Gastroesophageal sphincter (tissue), 4 donors: ENCODE data around the gene ZBTB16. TPM values are rescaled to one million over a fixed set of nuclear protein-coding genes. Genes with fewer than 3 reads are reported as not detected.
A peak's percentile ranks its signal among the peaks of the same experiment; 100 is the strongest.

Experiments used
- ATAC-seq: fragments of 150-250 bp; one replicate; pipeline ENCODE4 v1.9.1; 2016; ENCODE audit warnings: mild to moderate bottlenecking, moderate library complexity
- H3K27ac ChIP-seq, 4 donors: fragments of 200-600 bp; sonication (generic) in 3 of 4; 1 replicate in 3 of 4; 2 replicates in 1 of 4; pipeline ENCODE4 v1.5.1; 2016 to 2019
- H3K27me3 ChIP-seq: fragments of 200-600 bp; sonication (generic); one replicate; pipeline ENCODE4 v1.5.1; 2019
- H3K36me3 ChIP-seq, 2 donors: fragments of 200-600 bp; sonication (generic); one replicate each; pipeline ENCODE4 v1.5.1; 2019; ENCODE audit warnings: control low read depth in 1 of 2
- H3K4me1 ChIP-seq, 3 donors: fragments of 200-600 bp; sonication (generic); 1 replicate in 2 of 3; 2 replicates in 1 of 3; pipeline ENCODE4 v1.5.1; 2016 to 2019; ENCODE audit warnings: control low read depth in 2 of 3
- H3K4me3 ChIP-seq, 2 donors: fragments of 200-600 bp; sonication (generic); one replicate each; pipeline ENCODE4 v1.5.1; 2019; ENCODE audit warnings: mild to moderate bottlenecking in 1 of 2, moderate library complexity in 1 of 2
- H3K9me3 ChIP-seq, 3 donors: fragments of 200-600 bp; sonication (generic); one replicate each; pipeline ENCODE4 v1.5.1; 2017 to 2019; ENCODE audit warnings: control low read depth in 2 of 3
- CTCF ChIP-seq, 4 experiments: fragments of 200-600 bp in 2 of 4; fragments of 450-650 bp in 2 of 4; sonication (generic) in 1 of 4; IDR thresholded peaks; one replicate each; pipeline ENCODE4 v1.5.1; 2017 to 2019; ENCODE audit warnings: antibody characterized with exemption in 4 of 4, mild to moderate bottlenecking in 2 of 4, moderate library complexity in 2 of 4
- EP300 ChIP-seq: sonication (generic); formaldehyde crosslinking; IDR thresholded peaks from one replicate; pipeline ENCODE4 v1.6.1; 2017; ENCODE audit warnings: antibody characterized with exemption, mild to moderate bottlenecking
- POLR2A ChIP-seq, 2 donors: fragments of 450-650 bp; IDR thresholded peaks; one replicate each; pipeline ENCODE4 v1.6.1; 2017; ENCODE audit warnings: antibody characterized with exemption in 2 of 2, mild to moderate bottlenecking in 2 of 2, moderate library complexity in 1 of 2
- POLR2AphosphoS5 ChIP-seq: sonication (generic); formaldehyde crosslinking; IDR thresholded peaks from one replicate; pipeline ENCODE4 v1.6.1; 2017; ENCODE audit warnings: antibody characterized with exemption
- WGBS, 2 donors: methylation state at CpG; one replicate each; pipeline ENCODE4 v1.1.5; 2018; ENCODE audit warnings: low coverage in 1 of 2; 5-methylcytosine and 5-hydroxymethylcytosine counted together
- total RNA-seq, 4 donors: library from RNA; depleted of rRNA; stranded (reverse); fragments of >200 nt; gene quantifications; one replicate each; pipeline ENCODE4 v1.1.0, GENCODE V29; 2016

ZBTB16 gene
- total RNA-seq, 4 donors from 2014 or later: 153 to 284 (median 232) TPM

GRCh38 chr11:114115451-114115928 is 56.0 kb downstream of the ZBTB16 start:
- peak; percentile 10 for ATAC-seq
- Histone ChIP-seq H3K9me3 (no peaks in the 10 kb centered on the region), H3K27ac (no peak overlapping the region), H3K4me3 (no peak overlapping the region), H3K27me3 (no peaks in the 10 kb centered on the region), H3K36me3 (peaks cover 0 to 46% of the 10 kb centered on the region in 2 donors), H3K4me1 (peaks cover 28 to 97% (median 28%) of the 10 kb centered on the region in 3 donors)
- TF ChIP-seq CTCF (IDR thresholded peaks at IDR 0.05) (no peak), POLR2AphosphoS5 (no peak), EP300 (no peak), POLR2A (IDR thresholded peaks at IDR 0.05) (no peak)
- 41% methylated on average over 8 of the region's 14 CpGs; no CpG with 5 or more reads in 1 of the 2 donors for WGBS, 2 donors

GRCh38 chr11:114116357-114116756 is 56.8 kb downstream of the ZBTB16 start:
- no peak for TF ChIP-seq POLR2AphosphoS5
- TF ChIP-seq POLR2A (IDR thresholded peaks at IDR 0.05): no peak
- no peak for TF ChIP-seq CTCF (IDR thresholded peaks at IDR 0.05)
- TF ChIP-seq EP300: no peak
- Histone ChIP-seq H3K4me3 (no peak overlapping the region), H3K4me1 (peaks cover 29 to 97% (median 33%) of the 10 kb centered on the region in 3 donors), H3K9me3 (no peaks in the 10 kb centered on the region), H3K27ac (no peak overlapping the region), H3K27me3 (no peaks in the 10 kb centered on the region), H3K36me3 (peaks cover 0 to 54% of the 10 kb centered on the region in 2 donors)
- ATAC-seq: no peak
- WGBS, 2 donors: 96 to 97% methylated on average over 4 to 5 of the region's 5 CpGs

GRCh38 chr11:114116800-114117199 is 57.3 kb downstream of the ZBTB16 start:
- WGBS, 2 donors: 89 to 94% methylated on average over 3 of the region's 3 CpGs
- ATAC-seq: no peak
- TF ChIP-seq POLR2AphosphoS5 (peak; percentile 13), POLR2A (IDR thresholded peaks at IDR 0.05) (no peak)
- H3K36me3 ChIP-seq: peaks cover 0 to 58% of the 10 kb centered on the region in 2 donors
- no peaks in the 10 kb centered on the region for H3K27me3 ChIP-seq
- no peak overlapping the region for H3K4me3 ChIP-seq
- no peaks in the 10 kb centered on the region for H3K9me3 ChIP-seq
- no peak overlapping the region for H3K27ac ChIP-seq
- H3K4me1 ChIP-seq: peaks cover 31 to 97% (median 38%) of the 10 kb centered on the region in 3 donors

GRCh38 chr11:114120606-114121005 is 61.1 kb downstream of the ZBTB16 start:
- Histone ChIP-seq H3K27me3 (no peaks in the 10 kb centered on the region), H3K4me1 (peaks cover 21 to 97% (median 53%) of the 10 kb centered on the region in 3 donors), H3K4me3 (no peak overlapping the region), H3K27ac (peak overlapping the region in 3 of 4 donors; percentile 26 to 45 (median 35)), H3K9me3 (no peaks in the 10 kb centered on the region), H3K36me3 (peaks cover 0 to 83% of the 10 kb centered on the region in 2 donors)
- WGBS, 2 donors: 80 to 92% methylated on average over 1 to 6 of the region's 8 CpGs
- no peak for ATAC-seq
- TF ChIP-seq POLR2A (IDR thresholded peaks at IDR 0.05) (no peak), CTCF (IDR thresholded peaks at IDR 0.05) (no peak), EP300 (no peak), POLR2AphosphoS5 (no peak)

GRCh38 chr11:114121138-114121537 is 61.6 kb downstream of the ZBTB16 start:
- H3K27ac ChIP-seq: peak overlapping the region in 3 of 4 donors; percentile 26 to 45 (median 44)
- no peak overlapping the region for H3K4me3 ChIP-seq
- no peaks in the 10 kb centered on the region for H3K27me3 ChIP-seq
- 98% methylated on average over 6 of the region's 6 CpGs for WGBS, 2 donors
- H3K9me3 ChIP-seq: no peaks in the 10 kb centered on the region
- H3K36me3 ChIP-seq: peaks cover 0 to 83% of the 10 kb centered on the region in 2 donors
- peak; percentile 17 for ATAC-seq
- no peak for TF ChIP-seq EP300
- no peak for TF ChIP-seq POLR2AphosphoS5
- no peak for TF ChIP-seq POLR2A (IDR thresholded peaks at IDR 0.05)
- TF ChIP-seq CTCF (IDR thresholded peaks at IDR 0.05): no peak
- peaks cover 18 to 97% (median 54%) of the 10 kb centered on the region in 3 donors for H3K4me1 ChIP-seq
